Activated CD8-positive, alpha-beta memory T cell treated with anti-CD3 and anti-CD28 coated beads, Interleukin-2, amount 50 U/mL, for 48 hours (primary cell): ENCODE data around the gene AIF1.

Experiments used
- DNase-seq: peaks from one replicate; pipeline ENCODE4 v3.0.0-alpha.2; 2020

AIF1 gene

GRCh38 chr6:31643818-31644454 lies 28.9 kb downstream of the AIF1 start:
- no peak for DNase-seq

- no peak for DNase-seq
Measured at GRCh38 chr6:31645325-31645724, 30.3 kb downstream of the AIF1 start.

- no peak for DNase-seq
Measured at GRCh38 chr6:31651602-31652191, 36.7 kb downstream of the AIF1 start.

GRCh38 chr6:31652925-31653724 lies 38.1 kb downstream of the AIF1 start:
- no peak for DNase-seq

GRCh38 chr6:31654574-31655348 lies 39.7 kb downstream of the AIF1 start:
- no peak for DNase-seq

GRCh38 chr6:31655349-31656237 lies 40.6 kb downstream of the AIF1 start, which contains the start of gene APOM:
Gene APOM (plus strand): TSS chr6:31655894. CDS start chr6:31655967, 73 bp downstream.
- no peak for DNase-seq

GRCh38 chr6:31657406-31658157 lies 42.5 kb downstream of the AIF1 start:
- no peak for DNase-seq

- no peak for DNase-seq
Measured at GRCh38 chr6:31658158-31658688, 43.2 kb downstream of the AIF1 start.

- no peak for DNase-seq
Measured at GRCh38 chr6:31658983-31659648, 44.1 kb downstream of the AIF1 start.

GRCh38 chr6:31659649-31660380 lies 44.8 kb downstream of the AIF1 start:
- peak; percentile 75 for DNase-seq

GRCh38 chr6:31660381-31661261 lies 45.6 kb downstream of the AIF1 start, which contains the start of gene C6orf47:
Gene C6orf47 (minus strand): TSS chr6:31660778. CDS start chr6:31659947, 831 bp downstream.
- DNase-seq = peak; percentile 88

GRCh38 chr6:31661262-31662123 lies 46.5 kb downstream of the AIF1 start:
- no peak for DNase-seq

- DNase-seq = no peak
Measured at GRCh38 chr6:31662124-31662723, 47.2 kb downstream of the AIF1 start.

- DNase-seq = no peak
Measured at GRCh38 chr6:31663126-31663960, 48.3 kb downstream of the AIF1 start.

- DNase-seq = peak; percentile 63
Measured at GRCh38 chr6:31663961-31664789, 49.1 kb downstream of the AIF1 start.
